GM12872 (cell line): Measurements from ENCODE around the gene ENTREP3.

Experiments
- TF ChIP-seq, protein P1 (sequence below): IDR thresholded peaks from 3 replicates; pipeline ENCODE4 v1.5.1; 2011; ENCODE audit warnings: low read depth, mild to moderate bottlenecking, low read length, moderate library complexity; ENCODE audit not compliant: insufficient read depth

Gene ENTREP3

DNA sequence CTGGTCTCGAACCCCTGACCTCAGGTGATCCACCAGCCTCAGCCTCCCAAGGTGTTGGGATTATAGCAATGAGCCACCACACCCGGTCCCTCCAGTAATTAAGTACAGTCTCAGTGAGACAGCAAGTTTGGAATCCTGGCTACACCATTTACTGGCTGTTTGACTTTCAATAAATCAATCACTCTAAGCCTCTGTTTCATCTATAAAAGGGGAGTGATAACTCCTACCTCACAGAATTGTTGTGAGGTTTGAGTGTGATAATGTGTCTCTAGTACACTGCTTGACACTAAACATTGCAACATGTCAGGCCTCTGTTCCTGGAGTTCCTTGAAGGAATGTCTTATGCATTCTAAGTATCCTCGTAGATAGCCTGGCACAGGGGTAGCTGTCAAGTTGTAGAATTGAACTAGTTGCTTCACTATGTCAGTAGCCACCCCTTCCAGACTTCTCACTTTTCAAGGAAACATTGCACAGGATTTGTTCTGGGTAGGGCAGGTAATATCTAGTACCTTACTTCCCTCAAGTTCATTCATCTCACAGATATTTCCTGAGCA is 12.4 kb downstream of the ENTREP3 start:
- TF ChIP-seq, protein P1, sequence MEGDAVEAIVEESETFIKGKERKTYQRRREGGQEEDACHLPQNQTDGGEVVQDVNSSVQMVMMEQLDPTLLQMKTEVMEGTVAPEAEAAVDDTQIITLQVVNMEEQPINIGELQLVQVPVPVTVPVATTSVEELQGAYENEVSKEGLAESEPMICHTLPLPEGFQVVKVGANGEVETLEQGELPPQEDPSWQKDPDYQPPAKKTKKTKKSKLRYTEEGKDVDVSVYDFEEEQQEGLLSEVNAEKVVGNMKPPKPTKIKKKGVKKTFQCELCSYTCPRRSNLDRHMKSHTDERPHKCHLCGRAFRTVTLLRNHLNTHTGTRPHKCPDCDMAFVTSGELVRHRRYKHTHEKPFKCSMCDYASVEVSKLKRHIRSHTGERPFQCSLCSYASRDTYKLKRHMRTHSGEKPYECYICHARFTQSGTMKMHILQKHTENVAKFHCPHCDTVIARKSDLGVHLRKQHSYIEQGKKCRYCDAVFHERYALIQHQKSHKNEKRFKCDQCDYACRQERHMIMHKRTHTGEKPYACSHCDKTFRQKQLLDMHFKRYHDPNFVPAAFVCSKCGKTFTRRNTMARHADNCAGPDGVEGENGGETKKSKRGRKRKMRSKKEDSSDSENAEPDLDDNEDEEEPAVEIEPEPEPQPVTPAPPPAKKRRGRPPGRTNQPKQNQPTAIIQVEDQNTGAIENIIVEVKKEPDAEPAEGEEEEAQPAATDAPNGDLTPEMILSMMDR, result no peak

DNA sequence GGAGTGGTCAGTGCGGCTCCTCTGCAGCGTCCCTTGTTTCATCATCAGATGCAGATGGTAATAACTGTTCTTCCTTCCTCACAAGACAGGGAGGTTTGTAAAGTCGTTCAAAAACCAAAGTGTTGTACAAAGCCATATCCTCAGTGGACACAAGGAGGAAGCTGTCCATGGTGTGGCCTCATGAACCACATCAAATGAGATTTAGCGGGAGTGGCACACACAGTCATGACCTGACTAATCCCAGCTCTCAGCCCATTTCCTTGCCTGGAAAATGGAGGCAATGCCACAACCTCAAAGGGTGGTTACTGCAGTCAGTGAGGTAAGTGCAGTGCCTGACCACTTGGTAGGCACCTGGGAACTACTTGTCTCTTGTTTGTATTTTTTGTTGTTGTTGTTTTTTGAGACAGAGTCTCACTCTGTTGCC is 13.4 kb downstream of the ENTREP3 start:
- TF ChIP-seq, protein P1, result no peak

DNA sequence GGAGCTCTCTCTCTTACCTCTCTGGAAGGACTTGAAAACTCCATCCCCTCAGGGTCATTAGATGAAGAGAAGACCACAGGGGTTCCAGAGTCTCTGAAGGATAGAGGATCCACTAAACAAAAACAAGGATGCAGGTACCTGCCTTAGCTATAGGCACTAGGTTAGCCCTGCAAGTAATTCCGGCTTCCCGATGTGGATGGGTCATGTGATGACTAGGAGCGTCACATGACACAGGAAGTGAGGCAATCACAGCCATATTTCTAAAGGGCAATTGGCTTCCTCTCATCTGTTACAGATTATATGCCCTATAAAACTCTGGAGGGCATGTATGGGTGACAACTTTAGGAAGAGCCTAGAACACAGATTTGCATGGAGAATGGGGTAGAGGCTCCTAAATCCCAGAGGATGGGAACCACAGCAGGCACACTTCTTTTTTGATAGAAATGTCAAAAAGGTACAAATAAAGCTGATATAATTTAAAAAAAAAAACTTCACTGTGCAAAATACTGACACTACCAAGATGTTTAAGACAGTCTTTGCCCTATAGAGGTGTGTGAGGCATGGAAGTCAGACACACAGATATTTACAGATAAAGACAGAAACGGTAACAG is 14.1 kb downstream of the ENTREP3 start:
- TF ChIP-seq, protein P1, result no peak

DNA sequence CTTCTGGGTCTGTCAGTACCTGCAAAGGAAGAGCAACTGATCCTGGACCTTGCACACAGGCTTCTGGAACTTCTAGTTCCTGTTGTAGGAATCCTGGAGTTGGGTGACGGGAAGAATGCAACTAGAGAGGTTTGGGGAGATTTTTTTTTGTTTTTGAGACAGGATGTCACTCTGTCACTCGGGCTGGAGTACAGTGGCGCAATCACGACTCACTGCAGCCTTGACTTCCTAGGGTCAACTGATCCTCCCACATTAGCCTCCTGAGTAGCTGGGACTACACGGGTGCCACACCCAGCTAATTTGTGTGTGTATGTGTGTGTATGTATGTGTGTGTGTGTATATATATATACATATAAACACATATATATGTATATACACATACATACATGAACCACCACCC is 18.8 kb downstream of the ENTREP3 start:
- TF ChIP-seq, protein P1, result no peak

DNA sequence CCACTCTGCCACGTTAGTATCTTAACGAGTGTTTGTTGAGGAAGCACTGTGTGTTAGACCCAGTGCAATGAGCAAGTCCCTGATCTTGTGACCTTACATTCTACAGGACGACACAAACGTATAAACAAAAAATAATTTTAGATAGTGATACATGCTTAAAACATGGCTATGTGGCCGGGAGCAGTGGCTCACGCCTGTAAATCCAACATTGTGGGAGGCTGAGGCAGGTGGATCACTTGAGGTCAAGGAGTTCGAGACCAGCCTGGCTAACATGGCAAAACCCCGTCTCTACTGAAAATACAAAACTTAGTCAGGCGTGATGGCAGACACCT is 27.2 kb downstream of the ENTREP3 start:
- TF ChIP-seq, protein P1, result no peak

DNA sequence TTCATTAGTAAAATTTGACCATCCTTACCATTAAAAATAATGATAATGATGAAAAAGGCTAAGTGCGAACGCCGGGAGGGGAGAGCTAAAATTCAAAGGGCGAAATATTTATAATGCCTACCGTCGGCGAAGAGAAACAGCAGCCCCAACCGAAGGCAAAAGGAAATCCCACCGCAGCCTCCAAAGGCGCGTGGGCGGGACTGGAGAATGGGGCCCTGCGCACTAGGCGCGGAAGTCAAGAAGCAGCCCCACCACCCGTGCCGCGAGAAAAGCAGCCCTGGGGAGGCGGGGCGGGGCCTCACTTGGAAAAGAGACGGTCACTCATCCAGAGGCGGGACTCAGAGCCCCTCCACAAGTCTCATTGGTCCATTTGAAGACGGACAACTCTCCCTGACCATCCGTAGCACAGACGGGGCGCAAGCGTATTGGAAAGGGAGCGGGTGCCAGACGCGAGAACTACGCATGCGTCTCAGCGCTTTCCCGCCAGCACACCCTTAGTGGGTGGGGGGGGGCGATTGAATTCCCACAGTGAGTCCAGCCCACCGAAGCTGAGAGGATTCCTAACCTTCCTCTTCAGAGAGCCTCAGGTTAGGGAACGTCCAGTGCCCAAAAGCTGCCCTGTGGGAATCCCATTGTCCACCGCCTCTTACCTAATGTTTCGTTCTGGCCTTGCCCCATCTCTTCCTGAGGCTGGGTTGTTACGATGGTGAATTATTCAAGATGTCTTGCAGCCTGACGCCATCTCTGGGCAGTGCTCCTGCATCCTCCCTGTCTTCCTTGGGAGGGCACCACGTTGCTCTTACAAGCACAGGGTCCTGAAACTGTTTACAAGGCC is 27.8 kb downstream of the ENTREP3 start:
- TF ChIP-seq, protein P1, result no peak

DNA sequence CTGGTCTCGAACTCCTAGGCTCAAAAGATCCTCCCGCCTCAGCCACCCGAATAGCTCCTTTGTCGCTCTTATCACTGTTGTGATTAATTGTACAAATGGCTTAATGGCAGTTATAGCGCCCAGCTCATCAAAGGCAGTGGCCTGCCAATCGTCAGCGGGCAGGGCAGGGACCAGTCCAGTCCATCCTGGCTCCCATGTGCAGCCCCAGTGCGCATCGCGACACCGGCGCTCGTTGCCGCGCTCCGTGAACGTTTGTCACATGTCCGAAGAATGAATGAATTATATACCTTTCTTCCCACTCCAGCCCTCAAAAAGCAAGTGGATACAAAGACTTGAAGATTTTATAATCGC is 28.4 kb downstream of the ENTREP3 start:
- TF ChIP-seq, protein P1, result no peak
